ENCODE results near the gene ANKRD12.

The ANKRD12 gene

GRCh38 chr18:9177031-9177430, 40.5 kb downstream of the ANKRD12 start:
- Histone ChIP-seq H3K4me2 (no peak overlapping the region), H3K79me2 (ENCODE audit: insufficient read depth, low read depth) (peaks cover 97% of the 10 kb centered on the region)
- TF ChIP-seq CTCF (conservative IDR thresholded peaks at IDR 0.05; ENCODE audit: low read depth, low read length), result no peak

GRCh38 chr18:9177466-9177865, 40.9 kb downstream of the ANKRD12 start:
- Histone ChIP-seq H3K27me3 (ENCODE audit: insufficient read depth, low read depth) (no peaks in the 10 kb centered on the region), H2AFZ (ENCODE audit: low read depth) (no peak overlapping the region), H3K4me3 (IDR thresholded peaks at IDR 0.05; ENCODE audit: insufficient read depth, low read depth, low read length) (no peak overlapping the region), H3K4me1 (ENCODE audit: low read depth, poor library complexity, severe bottlenecking) (peaks cover 14% of the 10 kb centered on the region), H3K36me3 (ENCODE audit: insufficient read depth) (no peaks in the 10 kb centered on the region), H3K9ac (no peak overlapping the region), H3K4me2 (no peak overlapping the region), H4K20me1 (ENCODE audit: insufficient read depth) (peaks cover 66% of the 10 kb centered on the region), H3K27ac (no peak overlapping the region), H3K79me2 (ENCODE audit: insufficient read depth, low read depth) (peaks cover 97% of the 10 kb centered on the region)
- TF ChIP-seq CTCF (conservative IDR thresholded peaks at IDR 0.05; ENCODE audit: low read depth, low read length), result no peak

More at GRCh38 chr18:9177031-9177430, 40.5 kb downstream of the ANKRD12 start:
- Histone ChIP-seq H3K4me3 (IDR thresholded peaks at IDR 0.05; ENCODE audit: insufficient read depth, low read depth, low read length) (no peak overlapping the region), H4K20me1 (ENCODE audit: insufficient read depth) (peaks cover 70% of the 10 kb centered on the region), H3K27me3 (ENCODE audit: insufficient read depth, low read depth) (no peaks in the 10 kb centered on the region), H3K9ac (no peak overlapping the region), H2AFZ (ENCODE audit: low read depth) (no peak overlapping the region), H3K27ac (no peak overlapping the region), H3K4me1 (ENCODE audit: low read depth, poor library complexity, severe bottlenecking) (peaks cover 18% of the 10 kb centered on the region), H3K36me3 (ENCODE audit: insufficient read depth) (no peaks in the 10 kb centered on the region)

- peaks cover 5% of the 10 kb centered on the region for H3K4me1 ChIP-seq (ENCODE audit: low read depth, poor library complexity, severe bottlenecking)
- no peak overlapping the region for H3K27ac ChIP-seq
- peaks cover 99% of the 10 kb centered on the region for H3K79me2 ChIP-seq (ENCODE audit: insufficient read depth, low read depth)
- no peaks in the 10 kb centered on the region for H3K27me3 ChIP-seq (ENCODE audit: insufficient read depth, low read depth)
- no peak overlapping the region for H2AFZ ChIP-seq (ENCODE audit: low read depth)
- no peak overlapping the region for H3K9ac ChIP-seq
- no peak for TF ChIP-seq CTCF (conservative IDR thresholded peaks at IDR 0.05; ENCODE audit: low read depth, low read length)
- H3K36me3 ChIP-seq (ENCODE audit: insufficient read depth), result no peaks in the 10 kb centered on the region
- no peak overlapping the region for H3K4me3 ChIP-seq (IDR thresholded peaks at IDR 0.05; ENCODE audit: insufficient read depth, low read depth, low read length)
- no peak overlapping the region for H3K4me2 ChIP-seq
- peaks cover 57% of the 10 kb centered on the region for H4K20me1 ChIP-seq (ENCODE audit: insufficient read depth)
Measured at GRCh38 chr18:9178557-9178956, 42.0 kb downstream of the ANKRD12 start.

GRCh38 chr18:9181275-9181674, 44.7 kb downstream of the ANKRD12 start:
- Histone ChIP-seq H3K4me1 (ENCODE audit: low read depth, poor library complexity, severe bottlenecking) (peaks cover 12% of the 10 kb centered on the region), H3K4me2 (no peak overlapping the region)

More at GRCh38 chr18:9181275-9181674, 44.7 kb downstream of the ANKRD12 start:
- Histone ChIP-seq H3K4me3 (IDR thresholded peaks at IDR 0.05; ENCODE audit: insufficient read depth, low read depth, low read length) (no peak overlapping the region), H3K36me3 (ENCODE audit: insufficient read depth) (no peaks in the 10 kb centered on the region), H3K9ac (no peak overlapping the region), H2AFZ (ENCODE audit: low read depth) (no peak overlapping the region), H3K79me2 (ENCODE audit: insufficient read depth, low read depth) (peaks cover 98% of the 10 kb centered on the region), H3K27ac (no peak overlapping the region), H4K20me1 (ENCODE audit: insufficient read depth) (peaks cover 36% of the 10 kb centered on the region), H3K27me3 (ENCODE audit: insufficient read depth, low read depth) (no peaks in the 10 kb centered on the region)
- no peak for TF ChIP-seq CTCF (conservative IDR thresholded peaks at IDR 0.05; ENCODE audit: low read depth, low read length)
